ENCODE measurements around the gene STK32B.

DNA sequence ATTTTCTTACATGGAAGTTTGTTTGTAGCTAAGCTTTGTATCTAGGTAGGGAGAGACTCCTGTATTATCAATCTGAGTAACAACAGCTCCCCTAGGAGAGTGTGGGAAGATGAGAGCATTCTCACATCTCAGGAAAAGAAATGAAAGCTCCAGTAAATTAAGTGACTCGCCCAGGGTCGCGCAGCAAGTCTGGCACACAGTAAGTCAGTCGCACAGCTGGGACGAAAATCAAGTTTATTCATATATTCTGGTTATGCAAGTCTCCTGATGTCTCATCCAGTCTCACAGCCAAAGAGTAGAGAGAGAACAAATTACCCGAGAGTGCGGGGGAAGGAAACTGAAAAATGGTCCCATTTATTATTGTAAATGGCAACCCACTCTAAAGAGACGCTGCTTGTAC is 216.1 kb downstream of the STK32B start:
- TF ChIP-seq, protein P1, sequence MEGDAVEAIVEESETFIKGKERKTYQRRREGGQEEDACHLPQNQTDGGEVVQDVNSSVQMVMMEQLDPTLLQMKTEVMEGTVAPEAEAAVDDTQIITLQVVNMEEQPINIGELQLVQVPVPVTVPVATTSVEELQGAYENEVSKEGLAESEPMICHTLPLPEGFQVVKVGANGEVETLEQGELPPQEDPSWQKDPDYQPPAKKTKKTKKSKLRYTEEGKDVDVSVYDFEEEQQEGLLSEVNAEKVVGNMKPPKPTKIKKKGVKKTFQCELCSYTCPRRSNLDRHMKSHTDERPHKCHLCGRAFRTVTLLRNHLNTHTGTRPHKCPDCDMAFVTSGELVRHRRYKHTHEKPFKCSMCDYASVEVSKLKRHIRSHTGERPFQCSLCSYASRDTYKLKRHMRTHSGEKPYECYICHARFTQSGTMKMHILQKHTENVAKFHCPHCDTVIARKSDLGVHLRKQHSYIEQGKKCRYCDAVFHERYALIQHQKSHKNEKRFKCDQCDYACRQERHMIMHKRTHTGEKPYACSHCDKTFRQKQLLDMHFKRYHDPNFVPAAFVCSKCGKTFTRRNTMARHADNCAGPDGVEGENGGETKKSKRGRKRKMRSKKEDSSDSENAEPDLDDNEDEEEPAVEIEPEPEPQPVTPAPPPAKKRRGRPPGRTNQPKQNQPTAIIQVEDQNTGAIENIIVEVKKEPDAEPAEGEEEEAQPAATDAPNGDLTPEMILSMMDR (conservative IDR thresholded peaks at IDR 0.05; ENCODE audit: low read depth, low read length): no peak
- TF ChIP-seq EZH2 (IDR thresholded peaks at IDR 0.05; ENCODE audit: low read length, unreplicated experiment) (no peak), EZH2phosphoT487 (IDR thresholded peaks at IDR 0.05; ENCODE audit: borderline replicate concordance, low read length) (no peak)
